Naive thymus-derived CD8-positive, alpha-beta T cell (primary cell): Measurements from ENCODE around the gene CPB2. TPM values are rescaled to one million over a fixed set of nuclear protein-coding genes. Genes with fewer than 3 reads are reported as not detected.
A peak's percentile ranks its signal among the peaks of the same experiment; 100 is the strongest.

Experiments used
- ATAC-seq, 2 donors: fragments of 150-1000 bp; cut with Tn5 transposase in 1 of 2; sonication (Bioruptor Pico), chemical (Tn5 transposase) in 1 of 2; 1 replicate in 1 of 2; 2 replicates in 1 of 2; pipeline ENCODE4 v1.10.0; 2021; ENCODE audit warnings: mild to moderate bottlenecking in 2 of 2, moderate library complexity in 2 of 2
- POLR2A ChIA-PET: fragments of 350-600 bp; sonication (Branson Sonifier 250); formaldehyde crosslinking; loops from one replicate; lab custom pipeline; 2021; ENCODE audit warnings: antibody characterized with exemption; lab: Charles Lee
- DNase-seq, 10 donors: peaks; one replicate each; pipeline versions ENCODE4 v3.0.0 to v3.0.0-alpha.2; 2020 to 2022
- H3K27ac Mint-ChIP-seq, 10 donors: one replicate each; pipeline ENCODE4 v1.8.0; 2020 to 2022; ENCODE audit warnings: mild to moderate bottlenecking in 10 of 10, mixed read lengths in 10 of 10, moderate library complexity in 4 of 10, inconsistent platforms in 1 of 10
- H3K27me3 Mint-ChIP-seq, 5 donors: one replicate each; pipeline ENCODE4 v1.8.0; 2021 to 2022; ENCODE audit warnings: mixed read lengths in 5 of 5
- H3K36me3 Mint-ChIP-seq, 3 donors: one replicate each; pipeline ENCODE4 v1.8.0; 2020 to 2022; ENCODE audit warnings: mixed read lengths in 3 of 3, mild to moderate bottlenecking in 2 of 3, inconsistent platforms in 1 of 3
- H3K4me1 Mint-ChIP-seq, 4 donors: one replicate each; pipeline ENCODE4 v1.8.0; 2021 to 2022; ENCODE audit warnings: mixed read lengths in 4 of 4
- H3K4me3 Mint-ChIP-seq, 10 donors: one replicate each; pipeline ENCODE4 v1.8.0; 2020 to 2022; ENCODE audit warnings: mild to moderate bottlenecking in 10 of 10, mixed read lengths in 10 of 10, moderate library complexity in 6 of 10, inconsistent platforms in 1 of 10
- H3K9me3 Mint-ChIP-seq, 9 donors: one replicate each; pipeline ENCODE4 v1.8.0; 2020 to 2022; ENCODE audit warnings: mixed read lengths in 9 of 9, mild to moderate bottlenecking in 3 of 9, inconsistent platforms in 1 of 9, moderate library complexity in 1 of 9
- polyA plus RNA-seq, 3 donors: library from polyadenylated mRNA; unstranded; fragments of 300-500 nt; fragmentation: Illumina TruSeq; gene quantifications; one replicate each; pipeline ENCODE4 v1.2.3, GENCODE V29; 2021
- total RNA-seq, 8 experiments: library from RNA in 2 of 8; stranded (reverse) in 2 of 8; gene quantifications; one replicate each; pipeline ENCODE4 v1.2.3 and lab custom pipeline; 2021 to 2026

CPB2 gene
- total and polyA plus RNA-seq, 5 experiments from 2014 or later, result 0.12 TPM; not detected in 4

DNA sequence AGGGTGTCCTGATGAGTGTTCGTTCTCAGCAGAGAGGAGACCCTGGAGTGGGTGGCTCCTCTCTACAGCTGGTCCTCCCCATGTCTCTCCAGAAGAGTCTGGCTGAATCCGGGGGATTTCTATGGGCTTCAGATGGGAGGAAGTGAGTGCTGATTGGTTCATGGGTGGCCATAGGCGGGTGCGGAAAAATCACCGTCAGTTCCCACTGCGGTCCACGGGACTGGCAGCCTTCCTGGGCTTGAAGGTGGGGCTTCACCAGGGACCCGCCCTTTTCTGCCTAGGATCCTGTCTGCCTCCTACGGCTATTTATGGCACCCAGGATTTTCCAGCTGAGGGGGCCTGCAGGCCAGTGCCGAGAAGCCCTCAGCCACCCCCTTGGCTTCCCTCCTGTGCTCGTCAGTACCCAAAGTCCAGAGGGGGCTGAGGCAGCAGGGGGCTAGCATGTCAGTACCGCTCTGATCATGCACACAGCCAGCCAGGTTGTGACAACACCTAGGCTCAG lies 18.4 kb downstream of the CPB2 start:
- Mint-ChIP-seq H3K27ac (no peak overlapping the region), H3K4me1 (no peaks in the 10 kb centered on the region), H3K4me3 (no peak overlapping the region), H3K9me3 (no peaks in the 10 kb centered on the region), H3K27me3 (peaks cover 0 to 6% (median 1%) of the 10 kb centered on the region in 5 donors), H3K36me3 (no peaks in the 10 kb centered on the region)
- ATAC-seq (no peak), DNase-seq (no peak)
- POLR2A ChIA-PET, result no interaction called here

DNA sequence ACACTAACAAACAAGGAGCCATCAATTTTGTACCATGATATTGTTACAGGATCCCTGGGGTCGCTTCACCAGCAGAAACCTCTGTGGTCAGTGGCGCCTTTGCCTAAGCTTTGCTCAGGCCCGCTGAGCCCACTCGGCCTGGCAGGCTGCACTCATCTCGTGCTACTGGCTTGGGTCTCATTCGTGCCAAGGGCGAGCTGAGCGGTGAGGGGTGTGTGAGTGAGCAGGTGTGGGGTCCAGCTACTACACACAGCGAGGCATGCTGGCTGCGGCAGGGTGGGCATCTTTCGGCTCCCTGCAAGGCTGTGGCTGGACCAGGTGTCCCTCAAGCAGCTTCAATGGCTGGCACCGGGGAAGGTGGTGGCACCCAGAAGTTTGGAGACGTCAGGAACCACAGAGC lies 19.1 kb downstream of the CPB2 start:
- H3K27me3 Mint-ChIP-seq, result peaks cover 0 to 6% (median 1%) of the 10 kb centered on the region in 5 donors
- ATAC-seq (no peak), DNase-seq (no peak)
- no peaks in the 10 kb centered on the region for H3K9me3 Mint-ChIP-seq
- POLR2A ChIA-PET, result no interaction called here
- no peaks in the 10 kb centered on the region for H3K36me3 Mint-ChIP-seq
- no peak overlapping the region for H3K27ac Mint-ChIP-seq
- no peak overlapping the region for H3K4me3 Mint-ChIP-seq
- H3K4me1 Mint-ChIP-seq, result no peaks in the 10 kb centered on the region

DNA sequence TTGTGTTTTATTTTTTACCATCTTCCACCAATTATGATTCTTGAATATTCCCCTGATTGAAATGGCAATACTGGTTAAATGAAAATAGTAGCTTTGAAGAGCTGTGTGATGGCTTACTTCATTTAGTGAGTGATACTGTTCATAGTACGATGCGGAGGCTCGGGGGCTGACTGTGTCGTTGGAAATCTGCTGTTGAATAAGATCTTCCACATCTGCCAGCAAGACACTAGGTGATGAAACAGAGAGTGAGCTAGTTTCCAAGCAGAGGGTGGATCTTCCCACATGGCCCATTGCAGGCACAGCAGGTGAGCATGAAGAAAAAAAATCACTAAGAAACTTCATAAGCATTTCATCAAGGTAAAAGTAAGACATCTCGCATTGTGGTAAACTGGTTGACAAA lies 22.5 kb downstream of the CPB2 start:
- Mint-ChIP-seq H3K36me3 (no peaks in the 10 kb centered on the region), H3K4me3 (no peak overlapping the region), H3K27ac (no peak overlapping the region), H3K27me3 (peaks cover 0 to 6% (median 0%) of the 10 kb centered on the region in 5 donors), H3K9me3 (no peaks in the 10 kb centered on the region), H3K4me1 (peaks cover 3 to 15% (median 11%) of the 10 kb centered on the region in 4 donors)
- DNase-seq (no peak), ATAC-seq (no peak)
- POLR2A ChIA-PET, result no interaction called here

DNA sequence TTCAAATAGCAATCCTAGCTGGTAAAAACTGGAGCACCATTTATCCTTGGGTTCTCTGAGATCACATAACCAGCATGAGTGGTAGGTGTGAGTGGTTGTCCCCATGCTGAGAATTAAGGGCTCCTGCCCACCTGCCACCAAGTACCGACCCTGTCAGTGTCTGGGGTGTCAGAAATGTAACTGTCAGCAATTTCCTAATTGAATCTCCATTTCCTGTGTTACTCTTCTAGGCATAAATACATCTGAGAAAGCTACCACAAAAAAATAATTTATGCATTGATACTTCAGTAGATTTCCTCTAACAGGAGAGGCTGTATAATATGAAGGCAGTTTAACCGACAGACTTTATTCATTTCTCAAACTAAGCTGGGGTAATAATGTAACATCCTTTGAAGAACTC lies 25.1 kb downstream of the CPB2 start:
- H3K27ac Mint-ChIP-seq, result peak overlapping the region in 2 of 10 donors; percentile 3 to 48
- DNase-seq, result peak in 1 of 10 donors; percentile 0
- POLR2A ChIA-PET, result no interaction called here
- peak in 1 of 2 donors; percentile 27 for ATAC-seq
- peaks cover 0 to 2% (median 0%) of the 10 kb centered on the region in 3 donors for H3K36me3 Mint-ChIP-seq
- H3K9me3 Mint-ChIP-seq, result peaks cover 0 to under 1% (median 0%) of the 10 kb centered on the region in 9 donors
- H3K4me3 Mint-ChIP-seq, result no peak overlapping the region
- H3K4me1 Mint-ChIP-seq, result peaks cover 3 to 15% (median 11%) of the 10 kb centered on the region in 4 donors
- peaks cover 0 to 2% (median 0%) of the 10 kb centered on the region in 5 donors for H3K27me3 Mint-ChIP-seq

DNA sequence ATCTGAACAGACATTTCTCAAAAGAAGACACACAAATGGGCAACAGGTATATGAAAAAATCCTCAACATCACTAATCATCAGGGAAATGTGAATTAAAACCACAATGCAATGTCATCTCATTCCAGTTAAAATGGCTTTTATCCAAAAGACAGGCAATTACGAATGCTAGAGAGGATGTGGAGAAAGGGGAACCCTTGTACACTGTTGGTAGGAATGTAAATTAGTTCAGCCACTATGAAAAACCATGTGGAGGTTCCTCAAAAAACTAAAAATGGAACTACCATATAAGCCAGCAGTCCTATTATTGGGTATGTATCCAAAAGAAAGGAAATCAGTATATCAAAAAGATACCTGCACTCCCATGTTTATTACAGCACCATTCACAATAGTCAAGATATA lies 27.6 kb downstream of the CPB2 start:
- Mint-ChIP-seq H3K27me3 (peaks cover 0 to 3% (median 0%) of the 10 kb centered on the region in 5 donors), H3K9me3 (peaks cover 0 to 1% (median 0%) of the 10 kb centered on the region in 9 donors), H3K27ac (no peak overlapping the region), H3K4me1 (peaks cover 4 to 15% (median 11%) of the 10 kb centered on the region in 4 donors), H3K4me3 (no peak overlapping the region), H3K36me3 (peaks cover 0 to 2% (median 0%) of the 10 kb centered on the region in 3 donors)
- DNase-seq (no peak), ATAC-seq (no peak)
- POLR2A ChIA-PET, result no interaction called here

DNA sequence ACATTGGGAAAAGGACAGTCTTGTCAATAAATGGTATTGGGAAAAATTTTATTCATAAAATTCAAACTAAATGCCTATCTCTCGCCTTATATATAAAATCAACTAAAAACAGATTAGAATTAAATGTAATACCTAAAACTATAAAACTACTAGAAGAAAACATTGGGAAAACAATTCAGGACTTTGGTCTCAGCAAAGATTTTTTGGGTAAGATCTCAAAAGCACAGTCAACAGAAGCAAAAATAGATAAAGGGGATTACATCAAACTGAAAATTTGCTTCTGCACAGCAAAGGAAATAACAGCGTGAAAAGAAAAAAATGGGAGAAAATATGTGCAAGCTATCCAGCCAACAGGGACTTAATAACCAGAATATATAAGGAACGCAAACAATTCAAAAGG lies 28.0 kb downstream of the CPB2 start:
- H3K4me3 Mint-ChIP-seq, result no peak overlapping the region
- peaks cover 0 to 3% (median 1%) of the 10 kb centered on the region in 5 donors for H3K27me3 Mint-ChIP-seq
- POLR2A ChIA-PET, result no interaction called here
- peaks cover 4 to 15% (median 11%) of the 10 kb centered on the region in 4 donors for H3K4me1 Mint-ChIP-seq
- ATAC-seq, result no peak
- peaks cover 0 to 2% (median 0%) of the 10 kb centered on the region in 3 donors for H3K36me3 Mint-ChIP-seq
- no peak overlapping the region for H3K27ac Mint-ChIP-seq
- H3K9me3 Mint-ChIP-seq, result peaks cover 0 to 1% (median 0%) of the 10 kb centered on the region in 9 donors
- no peak for DNase-seq

DNA sequence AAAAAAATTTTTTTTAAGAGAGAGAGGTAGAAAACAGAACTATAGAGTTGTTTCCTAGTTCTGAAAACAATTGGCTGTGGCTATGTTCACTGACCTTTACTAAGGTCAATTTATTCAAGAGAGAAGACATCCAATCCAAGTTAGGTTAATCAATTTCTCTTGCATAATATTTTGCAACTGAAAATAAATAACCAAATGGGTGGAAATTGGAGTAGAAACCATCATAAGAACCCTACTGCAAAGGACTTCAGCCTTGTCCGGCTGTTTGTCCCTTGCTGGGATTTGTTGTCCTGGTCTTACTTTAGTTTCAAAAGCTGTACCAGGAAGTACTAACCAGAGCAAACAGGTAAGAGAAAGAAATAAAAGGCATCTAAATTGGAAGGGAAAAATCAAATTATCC lies 29.0 kb downstream of the CPB2 start:
- Mint-ChIP-seq H3K36me3 (peaks cover 0 to 2% (median 0%) of the 10 kb centered on the region in 3 donors), H3K4me1 (peaks cover 6 to 15% (median 11%) of the 10 kb centered on the region in 4 donors), H3K4me3 (no peak overlapping the region), H3K27me3 (peaks cover 0 to 10% (median 1%) of the 10 kb centered on the region in 5 donors), H3K9me3 (peaks cover 0 to 1% (median 0%) of the 10 kb centered on the region in 9 donors), H3K27ac (no peak overlapping the region)
- POLR2A ChIA-PET, result no interaction called here
- ATAC-seq (no peak), DNase-seq (no peak)

DNA sequence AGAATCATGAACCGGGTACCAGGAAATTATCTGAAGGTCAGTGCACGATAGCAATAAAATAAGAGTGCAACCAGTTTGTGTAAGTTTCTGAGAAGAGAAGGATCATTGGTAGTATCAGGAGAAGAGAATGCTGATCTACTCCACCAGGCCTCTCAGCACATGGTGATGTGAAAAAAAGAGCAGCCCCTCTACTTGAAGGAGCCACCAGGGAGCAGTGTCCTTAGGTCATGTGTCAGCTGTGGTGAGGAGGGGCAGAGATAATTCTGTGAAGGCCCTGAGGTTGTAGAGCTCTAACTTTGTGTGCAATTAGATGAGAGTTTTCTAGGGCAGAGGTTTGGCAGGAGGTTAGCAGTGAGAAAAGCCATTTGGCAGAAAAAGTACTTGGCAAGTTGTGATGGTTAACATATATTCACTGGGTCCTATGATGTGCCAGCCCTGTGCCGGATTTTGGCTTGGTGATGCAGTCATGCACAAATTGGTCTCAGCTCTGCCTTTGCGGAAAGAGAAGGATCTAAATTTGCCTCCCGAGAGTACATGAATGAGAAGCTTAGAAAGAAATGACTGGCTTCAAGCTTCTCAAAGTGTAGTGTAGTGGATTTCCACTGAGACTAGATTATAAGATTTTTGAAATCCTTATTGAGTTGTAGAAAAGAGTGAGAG lies 33.1 kb downstream of the CPB2 start:
- ATAC-seq (no peak), DNase-seq (no peak)
- Mint-ChIP-seq H3K4me3 (no peak overlapping the region), H3K27me3 (peaks cover 0 to 10% (median 3%) of the 10 kb centered on the region in 5 donors), H3K27ac (peak overlapping the region in 1 of 10 donors; percentile 18), H3K36me3 (no peaks in the 10 kb centered on the region), H3K4me1 (peaks cover 0 to 4% (median 0%) of the 10 kb centered on the region in 4 donors), H3K9me3 (peaks cover 0 to 1% (median 0%) of the 10 kb centered on the region in 9 donors)
- POLR2A ChIA-PET, result no interaction called here

DNA sequence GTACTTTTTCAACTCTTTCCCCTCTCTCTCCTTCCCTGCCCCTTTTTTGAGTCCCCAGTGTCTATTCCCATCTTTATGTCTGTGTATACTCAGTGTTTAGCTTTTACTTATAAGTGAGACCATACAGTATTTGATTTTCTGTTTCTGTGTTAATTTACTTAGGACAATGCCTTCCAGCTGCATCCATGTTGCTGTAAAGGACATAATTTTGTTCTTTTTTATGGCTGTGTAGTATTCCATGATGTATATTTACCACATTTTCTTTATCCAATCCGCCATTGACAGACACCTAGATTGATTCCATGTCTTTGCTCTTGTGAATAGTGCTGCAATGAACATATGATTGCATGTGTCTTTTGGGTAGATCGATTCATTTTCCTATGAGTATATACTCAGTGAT lies 41.5 kb downstream of the CPB2 start:
- DNase-seq (no peak), ATAC-seq (no peak)
- peaks cover 0 to 6% (median 3%) of the 10 kb centered on the region in 3 donors for H3K36me3 Mint-ChIP-seq
- no peak overlapping the region for H3K4me3 Mint-ChIP-seq
- H3K9me3 Mint-ChIP-seq, result peaks cover 0 to 4% (median 0%) of the 10 kb centered on the region in 9 donors
- peaks cover 0 to 6% (median 3%) of the 10 kb centered on the region in 5 donors for H3K27me3 Mint-ChIP-seq
- H3K27ac Mint-ChIP-seq, result no peak overlapping the region
- no peaks in the 10 kb centered on the region for H3K4me1 Mint-ChIP-seq
- POLR2A ChIA-PET, result no interaction called here

DNA sequence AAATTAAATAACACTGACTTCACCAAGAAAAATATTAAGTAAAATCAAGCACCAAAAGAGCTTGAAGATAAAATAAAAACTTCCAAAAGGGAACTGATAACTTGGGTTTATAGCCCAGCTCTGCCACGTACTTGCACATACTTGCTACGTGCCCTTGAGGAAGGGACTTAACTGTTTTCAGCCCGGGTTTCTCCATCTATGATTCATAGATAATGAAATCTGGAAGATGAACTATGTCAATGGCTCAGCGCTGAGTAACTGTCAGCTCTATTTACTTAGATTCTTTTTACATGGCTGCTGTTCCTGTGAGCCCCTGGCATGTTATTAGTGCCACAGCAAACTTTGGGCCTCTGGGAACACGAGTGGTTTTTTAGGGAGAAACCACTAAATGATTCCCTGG lies 42.6 kb downstream of the CPB2 start:
- H3K4me1 Mint-ChIP-seq, result no peaks in the 10 kb centered on the region
- ATAC-seq, result no peak
- peaks cover 0 to 6% (median 3%) of the 10 kb centered on the region in 5 donors for H3K27me3 Mint-ChIP-seq
- H3K4me3 Mint-ChIP-seq, result no peak overlapping the region
- POLR2A ChIA-PET, result no interaction called here
- peaks cover 0 to 4% (median 0%) of the 10 kb centered on the region in 9 donors for H3K9me3 Mint-ChIP-seq
- peaks cover 0 to 6% (median 3%) of the 10 kb centered on the region in 3 donors for H3K36me3 Mint-ChIP-seq
- no peak for DNase-seq
- no peak overlapping the region for H3K27ac Mint-ChIP-seq

DNA sequence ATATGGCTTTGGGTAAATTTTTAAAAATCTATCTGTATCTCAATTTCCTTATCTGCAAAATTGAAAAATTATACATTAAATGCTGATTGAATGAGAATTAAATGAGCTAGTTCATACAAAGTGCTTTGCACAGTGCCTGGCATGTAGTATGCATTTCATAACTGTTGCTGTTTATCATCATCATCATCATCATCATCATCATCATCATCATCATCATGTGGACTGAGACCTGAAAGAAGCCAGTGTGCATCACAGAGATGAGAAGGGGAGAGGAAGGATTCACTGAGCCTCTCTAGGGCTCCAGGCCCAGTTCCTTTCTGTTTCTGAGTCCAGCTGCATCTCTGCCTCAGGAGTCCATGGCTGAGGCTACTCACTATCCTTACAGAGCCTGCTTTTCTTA lies 45.4 kb downstream of the CPB2 start:
- POLR2A ChIA-PET, result no interaction called here
- H3K27ac Mint-ChIP-seq, result no peak overlapping the region

DNA sequence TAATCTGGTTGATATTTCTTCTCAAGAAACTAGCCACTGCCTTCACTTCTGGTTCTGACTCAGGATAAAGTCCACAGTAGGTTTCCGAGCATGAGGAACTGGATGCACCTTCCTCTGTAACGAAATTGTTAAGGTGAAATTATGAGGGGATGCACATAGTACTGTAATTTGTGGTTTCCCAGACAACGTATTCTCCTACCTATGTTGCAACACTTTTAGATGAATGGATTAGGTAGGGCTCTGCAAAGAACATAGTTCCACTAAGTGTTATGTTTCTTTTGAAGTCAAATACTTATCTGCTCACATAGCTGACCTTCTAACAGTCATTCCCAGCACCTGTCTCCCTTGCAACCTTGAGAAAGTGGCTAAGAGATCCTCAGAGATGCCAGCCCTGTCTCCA lies 46.6 kb downstream of the CPB2 start:
- Mint-ChIP-seq H3K4me3 (no peak overlapping the region), H3K4me1 (peaks cover 0 to 4% (median 3%) of the 10 kb centered on the region in 4 donors), H3K36me3 (peaks cover 0 to under 1% (median under 1%) of the 10 kb centered on the region in 3 donors), H3K27me3 (peaks cover 0 to 11% (median 5%) of the 10 kb centered on the region in 5 donors), H3K27ac (no peak overlapping the region), H3K9me3 (peaks cover 0 to 1% (median 0%) of the 10 kb centered on the region in 9 donors)
- DNase-seq (no peak), ATAC-seq (no peak)
- POLR2A ChIA-PET, result interaction anchor here (0.6 kb wide), 1 partner anchor 77 kb away, joined by 8 read pairs; no protein-coding TSS in a partner anchor

More for the DNA sequence above, 45.4 kb downstream of the CPB2 start:
- Mint-ChIP-seq H3K36me3 (peaks cover 0 to 3% (median 3%) of the 10 kb centered on the region in 3 donors), H3K4me3 (no peak overlapping the region), H3K27me3 (peaks cover 0 to 8% (median 4%) of the 10 kb centered on the region in 5 donors), H3K4me1 (no peaks in the 10 kb centered on the region), H3K9me3 (peaks cover 0 to 4% (median 0%) of the 10 kb centered on the region in 9 donors)
- no peak for ATAC-seq
- DNase-seq, result no peak
